Measurements from ENCODE around the gene NLRP6. TPM values are rescaled to one million over a fixed set of nuclear protein-coding genes. Genes with fewer than 3 reads are reported as not detected.
"Not testable (repeated sequence)": the region's sequence is repeated elsewhere in the genome, so short reads cannot be mapped to it uniquely, and the experiment has no call there.

Gene NLRP6
- total and polyA plus RNA-seq, 5 donors, result 0.02 to 0.24 (median 0.11) TPM; not detected in 2

- DNase-seq, result peak; percentile 34 to 80 (median 76)
- intact Hi-C loops (cut with DNase I), result not testable (repeated sequence)
These were observed 41.1 kb downstream of the NLRP6 start for GRCh38 chr11:319121-319887.

GRCh38 chr11:319888-320273, 41.7 kb downstream of the NLRP6 start:
- WGBS, result 11% methylated on average over 8 of the region's 10 CpGs
- H3K9me3 ChIP-seq (ENCODE audit: control insufficient read depth, low read length); H3K4me1 ChIP-seq (ENCODE audit: control insufficient read depth, insufficient read depth, low read length); intact Hi-C loops (cut with DNase I); H3K27me3 ChIP-seq (ENCODE audit: control insufficient read depth, insufficient read depth): not testable (repeated sequence)
- peak overlapping the region; percentile 71 for H3K4me3 ChIP-seq (ENCODE audit: low read length)
- DNase-seq (peak; percentile 25 to 64 (median 52)), ATAC-seq (peak; percentile 17 to 18)
- peak overlapping the region; percentile 95 for H3K27ac ChIP-seq (ENCODE audit: low read length)

More at GRCh38 chr11:319121-319887, 41.1 kb downstream of the NLRP6 start:
- peak overlapping the region; percentile 71 for H3K4me3 ChIP-seq (ENCODE audit: low read length)
- H3K27ac ChIP-seq (ENCODE audit: low read length), result peak overlapping the region; percentile 88
- peak; percentile 42 to 51 for ATAC-seq
- H3K4me1 ChIP-seq (ENCODE audit: control insufficient read depth, insufficient read depth, low read length); H3K9me3 ChIP-seq (ENCODE audit: control insufficient read depth, low read length); H3K27me3 ChIP-seq (ENCODE audit: control insufficient read depth, insufficient read depth): not testable (repeated sequence)
- 11% methylated on average over 20 of the region's 29 CpGs for WGBS

- Histone ChIP-seq H3K4me3 (ENCODE audit: low read length) (no peak overlapping the region), H3K27me3 (ENCODE audit: control insufficient read depth, insufficient read depth) (no peaks in the 10 kb centered on the region), H3K9me3 (ENCODE audit: control insufficient read depth, low read length) (no peaks in the 10 kb centered on the region), H3K4me1 (ENCODE audit: control insufficient read depth, insufficient read depth, low read length) (peaks cover 3% of the 10 kb centered on the region), H3K27ac (ENCODE audit: low read length) (peak overlapping the region; percentile 89)
- no peak for ATAC-seq
- peak in 2 of 3 donors; percentile 44 to 49 for DNase-seq
- WGBS, result 59% methylated on average over 11 of the region's 11 CpGs
- intact Hi-C loops (cut with DNase I), result no loop called here
These were observed 45.9 kb downstream of the NLRP6 start for GRCh38 chr11:324156-324555.

GRCh38 chr11:324593-325517, 46.6 kb downstream of the NLRP6 start:
- H3K9me3 ChIP-seq (ENCODE audit: control insufficient read depth, low read length); H3K4me3 ChIP-seq (ENCODE audit: low read length); H3K4me1 ChIP-seq (ENCODE audit: control insufficient read depth, insufficient read depth, low read length); intact Hi-C loops (cut with DNase I); H3K27me3 ChIP-seq (ENCODE audit: control insufficient read depth, insufficient read depth): not testable (repeated sequence)
- DNase-seq (peak; percentile 68 to 87 (median 83)), ATAC-seq (peak in 1 of 2 donors; percentile 11)
- WGBS, result 36% methylated on average over 30 of the region's 34 CpGs
- H3K27ac ChIP-seq (ENCODE audit: low read length), result peak overlapping the region; percentile 89

GRCh38 chr11:325796-326591, 47.8 kb downstream of the NLRP6 start:
- H3K4me1 ChIP-seq (ENCODE audit: control insufficient read depth, insufficient read depth, low read length), result peaks cover 3% of the 10 kb centered on the region
- H3K27ac ChIP-seq (ENCODE audit: low read length), result peak overlapping the region; percentile 79
- H3K4me3 ChIP-seq (ENCODE audit: low read length), result no peak overlapping the region
- H3K27me3 ChIP-seq (ENCODE audit: control insufficient read depth, insufficient read depth), result no peaks in the 10 kb centered on the region
- intact Hi-C loops (cut with DNase I), result no loop called here
- 77% methylated on average over 30 of the region's 30 CpGs for WGBS
- DNase-seq, result peak in 2 of 3 donors; percentile 49 to 62
- H3K9me3 ChIP-seq (ENCODE audit: control insufficient read depth, low read length), result no peaks in the 10 kb centered on the region
- peak in 1 of 2 donors; percentile 5 for ATAC-seq

- Histone ChIP-seq H3K9me3 (ENCODE audit: control insufficient read depth, low read length) (no peaks in the 10 kb centered on the region), H3K4me1 (ENCODE audit: control insufficient read depth, insufficient read depth, low read length) (peaks cover 3% of the 10 kb centered on the region), H3K4me3 (ENCODE audit: low read length) (no peak overlapping the region), H3K27ac (ENCODE audit: low read length) (peak overlapping the region; percentile 79), H3K27me3 (ENCODE audit: control insufficient read depth, insufficient read depth) (no peaks in the 10 kb centered on the region)
- no peak for DNase-seq
- intact Hi-C loops (cut with DNase I), result no loop called here
- 58% methylated on average over 6 of the region's 6 CpGs for WGBS
- no peak for ATAC-seq
These were observed 48.3 kb downstream of the NLRP6 start for GRCh38 chr11:326592-326841.

- ATAC-seq (peak; percentile 92 to 96), DNase-seq (peak; percentile 89 to 96 (median 94))
- WGBS, result 22% methylated on average over 19 of the region's 19 CpGs
- intact Hi-C loops (cut with DNase I), result no loop called here
- Histone ChIP-seq H3K9me3 (ENCODE audit: control insufficient read depth, low read length) (no peaks in the 10 kb centered on the region), H3K27me3 (ENCODE audit: control insufficient read depth, insufficient read depth) (no peaks in the 10 kb centered on the region), H3K27ac (ENCODE audit: low read length) (peak overlapping the region; percentile 79), H3K4me3 (ENCODE audit: low read length) (no peak overlapping the region), H3K4me1 (ENCODE audit: control insufficient read depth, insufficient read depth, low read length) (peaks cover 3% of the 10 kb centered on the region)
These were observed 48.8 kb downstream of the NLRP6 start for GRCh38 chr11:326842-327580.

- 94% methylated on average over 3 of the region's 3 CpGs for WGBS
- intact Hi-C loops (cut with DNase I), result no loop called here
- no peak overlapping the region for H3K4me3 ChIP-seq (ENCODE audit: low read length)
- peak overlapping the region; percentile 79 for H3K27ac ChIP-seq (ENCODE audit: low read length)
- H3K4me1 ChIP-seq (ENCODE audit: control insufficient read depth, insufficient read depth, low read length), result peaks cover 3% of the 10 kb centered on the region
- ATAC-seq (no peak), DNase-seq (no peak)
- no peaks in the 10 kb centered on the region for H3K27me3 ChIP-seq (ENCODE audit: control insufficient read depth, insufficient read depth)
- H3K9me3 ChIP-seq (ENCODE audit: control insufficient read depth, low read length), result no peaks in the 10 kb centered on the region
These were observed 49.3 kb downstream of the NLRP6 start for GRCh38 chr11:327581-327923.

- intact Hi-C loops (cut with DNase I), result no loop called here
- no peak for ATAC-seq
- WGBS, result 96% methylated on average over 13 of the region's 13 CpGs
These were observed 49.8 kb downstream of the NLRP6 start for GRCh38 chr11:328012-328411.

GRCh38 chr11:328516-329100, 50.4 kb downstream of the NLRP6 start:
- WGBS, result 94% methylated on average over 15 of the region's 15 CpGs
- H3K4me3 ChIP-seq (ENCODE audit: low read length); ATAC-seq; H3K27me3 ChIP-seq (ENCODE audit: control insufficient read depth, insufficient read depth); intact Hi-C loops (cut with DNase I); H3K9me3 ChIP-seq (ENCODE audit: control insufficient read depth, low read length); H3K27ac ChIP-seq (ENCODE audit: low read length); H3K4me1 ChIP-seq (ENCODE audit: control insufficient read depth, insufficient read depth, low read length): not testable (repeated sequence)
- peak in 2 of 3 donors; percentile 5 to 37 for DNase-seq

More at GRCh38 chr11:328012-328411, 49.8 kb downstream of the NLRP6 start:
- Histone ChIP-seq H3K9me3 (ENCODE audit: control insufficient read depth, low read length) (no peaks in the 10 kb centered on the region), H3K4me1 (ENCODE audit: control insufficient read depth, insufficient read depth, low read length) (peaks cover 3% of the 10 kb centered on the region), H3K27me3 (ENCODE audit: control insufficient read depth, insufficient read depth) (no peaks in the 10 kb centered on the region), H3K27ac (ENCODE audit: low read length) (peak overlapping the region; percentile 22), H3K4me3 (ENCODE audit: low read length) (no peak overlapping the region)
- DNase-seq, result peak in 2 of 3 donors; percentile 22 to 35
